HG03045 (cell line): Measurements from ENCODE around the gene ARPP19.
A peak's percentile ranks its signal among the peaks of the same experiment; 100 is the strongest.
"Not testable (repeated sequence)": the region's sequence is repeated elsewhere in the genome, so short reads cannot be mapped to it uniquely, and the experiment has no call there.

Experiments
- ATAC-seq: cut with Tn5 transposase; IDR thresholded peaks from one replicate; pipeline ENCODE4 v1.9.1; 2021; ENCODE audit warnings: mild to moderate bottlenecking, moderate library complexity; ENCODE audit not compliant: unreplicated experiment

The ARPP19 gene

GRCh38 chr15:52515343-52515742 is 53.5 kb downstream of the ARPP19 start:
- no peak for ATAC-seq

GRCh38 chr15:52514482-52514881 is 54.3 kb downstream of the ARPP19 start:
- ATAC-seq: no peak

GRCh38 chr15:52512869-52513268 is 56.0 kb downstream of the ARPP19 start:
- not testable (repeated sequence) for ATAC-seq

DNA sequence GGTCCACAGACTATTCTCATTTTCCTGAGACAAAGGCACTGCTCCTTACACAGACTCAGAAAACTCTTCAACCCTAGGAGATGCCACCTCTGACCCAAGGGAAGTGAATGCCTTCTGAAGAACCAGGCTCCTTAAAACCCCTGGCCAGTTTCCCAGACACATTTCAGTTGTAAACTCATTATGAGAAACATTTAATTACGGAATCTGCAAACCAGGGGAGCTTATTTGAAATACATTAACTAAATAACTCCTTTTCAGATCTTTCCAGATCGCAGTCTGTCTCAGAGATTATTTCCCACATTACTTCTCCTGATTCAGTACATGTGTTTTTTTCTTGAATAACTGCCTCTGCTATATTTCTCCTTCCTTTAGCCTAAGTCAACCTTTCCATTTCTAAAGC is 57.7 kb downstream of the ARPP19 start:
- ATAC-seq: no peak

GRCh38 chr15:52509500-52510245 is 59.2 kb downstream of the ARPP19 start:
- ATAC-seq: no peak

DNA sequence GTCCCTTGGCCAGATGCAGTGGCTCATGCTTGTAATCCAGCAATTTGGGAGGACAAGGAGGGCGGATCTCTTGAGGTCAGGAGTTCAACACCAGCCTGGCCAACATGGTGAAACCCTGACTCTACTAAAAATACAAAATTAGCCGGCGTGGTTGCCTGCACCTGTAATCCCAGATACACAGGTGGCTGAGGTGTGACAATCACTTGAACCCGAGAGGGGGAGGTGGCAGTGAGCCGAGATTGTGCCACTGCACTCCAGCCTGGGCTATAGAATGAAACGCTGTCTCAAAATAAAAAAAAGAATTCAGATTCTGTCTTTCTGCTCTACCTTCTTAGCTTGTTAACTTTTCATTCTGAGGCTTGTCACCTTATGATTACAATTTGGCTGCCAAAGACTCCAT is 62.3 kb downstream of the ARPP19 start:
- no peak for ATAC-seq

- ATAC-seq: no peak
Observed at GRCh38 chr15:52505151-52505550, 63.7 kb downstream of the ARPP19 start.

- ATAC-seq: peak; percentile 59
Observed at GRCh38 chr15:52503788-52504496, 64.9 kb downstream of the ARPP19 start.

GRCh38 chr15:52502608-52503007 is 66.2 kb downstream of the ARPP19 start:
- no peak for ATAC-seq

GRCh38 chr15:52499506-52499905 is 69.3 kb downstream of the ARPP19 start:
- no peak for ATAC-seq

GRCh38 chr15:52498706-52499105 is 70.1 kb downstream of the ARPP19 start:
- no peak for ATAC-seq
